ENCODE data around the gene FAM184A. TPM values are rescaled to one million over a fixed set of nuclear protein-coding genes. Genes with fewer than 3 reads are reported as not detected.
A peak's percentile ranks its signal among the peaks of the same experiment; 100 is the strongest.

The FAM184A gene
- total and polyA plus RNA-seq, 9 of the 15 experiments (the other 6 are each of a cell fraction or from before 2014, with no cell fraction given): 6.4 to 18.7 (median 13.1) TPM

DNA sequence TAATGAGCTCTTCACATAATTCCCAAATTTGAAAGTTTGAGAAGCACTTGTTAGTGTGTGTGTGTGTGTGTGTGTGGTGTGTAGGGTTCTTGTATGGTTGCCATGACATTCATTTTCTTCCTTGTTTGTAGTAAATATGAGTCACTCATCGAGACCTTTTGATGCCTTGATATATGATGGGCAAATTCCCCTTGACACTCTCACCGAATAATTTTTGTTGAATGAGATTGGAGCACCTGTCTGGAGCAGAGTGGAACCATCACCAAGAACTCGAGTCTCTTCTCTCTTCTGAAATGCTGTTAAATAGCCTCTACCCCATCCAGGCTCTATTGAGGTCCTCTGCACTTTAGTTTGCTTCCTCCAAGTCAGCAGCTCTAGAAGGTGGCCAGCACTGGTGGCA is 29.6 kb upstream of the FAM184A start:
- ChIA-PET POLR2A (no interaction called here), CTCF (ENCODE audit: low intra/inter-chr PET ratio) (interaction anchor here (4.3 kb wide), 1 partner anchor 141 kb away, joined by 48 read pairs; no protein-coding TSS in a partner anchor)
- Histone ChIP-seq H3K36me3 (ENCODE audit: control insufficient read depth, insufficient read depth, low read length) (no peaks in the 10 kb centered on the region), H3K4me3 (no peak overlapping the region), H3K9ac (ENCODE audit: insufficient read depth in 1 of 2, low read depth in 2 of 2, low read length in 2 of 2) (no peak overlapping the region), H3K79me2 (ENCODE audit: control insufficient read depth, insufficient read depth, low read length) (no peaks in the 10 kb centered on the region), H2AFZ (ENCODE audit: low read depth, low read length) (no peak overlapping the region), H3K4me1 (replicated peaks in 1 of 2; ENCODE audit: control insufficient read depth in 2 of 2, insufficient read depth in 2 of 2, low read length in 2 of 2) (peaks cover 0 to 15% of the 10 kb centered on the region in 2 experiments; a peak in 3 of 5 replicates), H3K27ac (ENCODE audit: extremely low read depth, low read depth, low read length) (no peak overlapping the region), H3K9me3 (replicated peaks; ENCODE audit: control insufficient read depth, insufficient read depth, low read depth, low read length) (no peaks in the 10 kb centered on the region), H3K9me1 (ENCODE audit: control insufficient read depth, insufficient read depth, low read length) (no peaks in the 10 kb centered on the region), H3K27me3 (ENCODE audit: control insufficient read depth in 2 of 2, insufficient read depth in 2 of 2, low read length in 2 of 2) (no peaks in the 10 kb centered on the region), H3K4me2 (ENCODE audit: insufficient read depth, low read length) (no peak overlapping the region), H4K20me1 (replicated peaks; ENCODE audit: control insufficient read depth, insufficient read depth, low read length) (no peaks in the 10 kb centered on the region)
- FAIRE-seq: no peak
- BruUV-seq (replicated peaks): no TSS peak
- in situ Hi-C loops (cut with MboI) (loop anchor here (10.0 kb wide), 1 partner anchor 313 kb away; no protein-coding TSS in a partner anchor), intact Hi-C loops (cut with micrococcal nuclease) (no loop called here)
- 8% methylated on average over 3 of the region's 3 CpGs for WGBS (ENCODE audit: insufficient coverage, low coverage, missing lambda C conversion rate)
- no peak for DNase-seq (ENCODE audit: extremely low read depth in 1 of 4, low spot score in 3 of 4)
- no peak for ATAC-seq
- no peak for TF ChIP-seq ZKSCAN3 (CRISPR knock-in tag; IDR thresholded peaks at IDR 0.05)
- no peak for TF ChIP-seq HDAC6 (IDR thresholded peaks at IDR 0.05; ENCODE audit: low read depth, low read length)
- no peak for TF ChIP-seq SRSF1 (IDR thresholded peaks at IDR 0.05; ENCODE audit: low read depth, low read length)
- TF ChIP-seq ZNF695 (CRISPR knock-in tag; IDR thresholded peaks at IDR 0.05): no peak
- peak; percentile 34 for TF ChIP-seq RFX1 (IDR thresholded peaks at IDR 0.05)

DNA sequence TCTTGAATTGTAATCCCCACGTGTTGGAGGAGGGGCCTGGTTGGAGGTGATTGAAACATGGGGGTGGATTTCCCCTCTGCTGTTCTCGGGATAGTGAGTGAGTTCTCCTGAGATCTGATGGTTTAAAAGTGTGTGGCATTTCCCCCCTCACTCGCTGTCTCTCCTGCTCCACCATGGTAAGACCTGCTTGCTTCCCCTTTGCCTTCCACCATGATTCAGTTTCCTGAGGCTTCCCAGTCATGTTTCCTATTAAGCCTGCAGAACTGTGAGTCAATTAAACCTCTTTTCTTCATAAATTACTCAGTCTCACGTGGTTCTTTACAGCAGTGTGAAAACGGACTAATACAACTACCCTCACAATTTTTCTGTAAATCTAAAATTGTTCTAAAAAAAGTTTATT is 26.8 kb upstream of the FAM184A start:
- Histone ChIP-seq H3K79me2 (ENCODE audit: control insufficient read depth, insufficient read depth, low read length) (no peaks in the 10 kb centered on the region), H3K9me3 (replicated peaks; ENCODE audit: control insufficient read depth, insufficient read depth, low read depth, low read length) (no peaks in the 10 kb centered on the region), H4K20me1 (replicated peaks; ENCODE audit: control insufficient read depth, insufficient read depth, low read length) (no peaks in the 10 kb centered on the region), H3K4me1 (replicated peaks in 1 of 2; ENCODE audit: control insufficient read depth in 2 of 2, insufficient read depth in 2 of 2, low read length in 2 of 2) (peaks cover 0 to 6% of the 10 kb centered on the region in 2 experiments; a peak in 2 of 5 replicates), H3K4me2 (ENCODE audit: insufficient read depth, low read length) (no peak overlapping the region), H3K9me1 (ENCODE audit: control insufficient read depth, insufficient read depth, low read length) (no peaks in the 10 kb centered on the region), H3K9ac (ENCODE audit: insufficient read depth in 1 of 2, low read depth in 2 of 2, low read length in 2 of 2) (no peak overlapping the region), H3K27me3 (ENCODE audit: control insufficient read depth in 2 of 2, insufficient read depth in 2 of 2, low read length in 2 of 2) (no peaks in the 10 kb centered on the region), H3K27ac (ENCODE audit: extremely low read depth, low read depth, low read length) (no peak overlapping the region), H3K36me3 (ENCODE audit: control insufficient read depth, insufficient read depth, low read length) (no peaks in the 10 kb centered on the region), H2AFZ (ENCODE audit: low read depth, low read length) (peak overlapping the region; percentile 35; the same call in 1 of the 2 replicates), H3K4me3 (no peak overlapping the region)
- intact Hi-C loops (cut with micrococcal nuclease): no loop called here
- ChIA-PET CTCF (ENCODE audit: low intra/inter-chr PET ratio) (no interaction called here), POLR2A (interaction anchor here (1.2 kb wide), 1 partner anchor 26 kb away, joined by 3 read pairs; no protein-coding TSS in a partner anchor)
- in situ Hi-C loops (cut with MboI): loop anchor here (10.0 kb wide), 1 partner anchor 310 kb away; no protein-coding TSS in a partner anchor
- no TSS peak for BruUV-seq (replicated peaks)
- ATAC-seq (no peak), DNase-seq (ENCODE audit: extremely low read depth in 1 of 4, low spot score in 3 of 4) (no peak), FAIRE-seq (no peak)
- WGBS (ENCODE audit: insufficient coverage, low coverage, missing lambda C conversion rate): 9% methylated on average over 5 of the region's 5 CpGs
- no peak for TF ChIP-seq ZNF668 (CRISPR knock-in tag; IDR thresholded peaks at IDR 0.05)
- TF ChIP-seq BCL6 (CRISPR knock-in tag; IDR thresholded peaks at IDR 0.05): no peak
- TF ChIP-seq RBM22 (IDR thresholded peaks at IDR 0.05; ENCODE audit: low read depth, low read length, poor library complexity, severe bottlenecking): no peak
- TF ChIP-seq, protein P1, sequence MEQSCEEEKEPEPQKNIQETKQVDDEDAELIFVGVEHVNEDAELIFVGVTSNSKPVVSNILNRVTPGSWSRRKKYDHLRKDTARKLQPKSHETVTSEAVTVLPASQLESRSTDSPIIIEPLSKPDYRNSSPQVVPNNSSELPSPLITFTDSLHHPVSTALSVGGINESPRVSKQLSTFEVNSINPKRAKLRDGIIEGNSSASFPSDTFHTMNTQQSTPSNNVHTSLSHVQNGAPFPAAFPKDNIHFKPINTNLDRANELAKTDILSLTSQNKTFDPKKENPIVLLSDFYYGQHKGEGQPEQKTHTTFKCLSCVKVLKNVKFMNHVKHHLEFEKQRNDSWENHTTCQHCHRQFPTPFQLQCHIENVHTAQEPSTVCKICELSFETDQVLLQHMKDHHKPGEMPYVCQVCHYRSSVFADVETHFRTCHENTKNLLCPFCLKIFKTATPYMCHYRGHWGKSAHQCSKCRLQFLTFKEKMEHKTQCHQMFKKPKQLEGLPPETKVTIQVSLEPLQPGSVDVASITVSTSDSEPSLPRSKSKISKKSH (CRISPR knock-in tag; IDR thresholded peaks at IDR 0.05): no peak
- no peak for TF ChIP-seq IFI16 (CRISPR knock-in tag; IDR thresholded peaks at IDR 0.05)
- no peak for TF ChIP-seq ZNF696 (CRISPR knock-in tag; conservative IDR thresholded peaks at IDR 0.05)
- no peak for TF ChIP-seq ZBED1 (IDR thresholded peaks at IDR 0.05)
- no peak for TF ChIP-seq KLF13 (tag; IDR thresholded peaks at IDR 0.05; ENCODE audit: borderline replicate concordance, low read depth)
- TF ChIP-seq EP300 (IDR thresholded peaks at IDR 0.05; ENCODE audit: low read length): no peak

Measured in K562 (cell line).